GM12873 (cell line): ENCODE measurements around the gene PDZRN3.

Experiments used
- TF ChIP-seq, protein P1 (sequence below): IDR thresholded peaks from 2 replicates; pipeline ENCODE4 v1.5.1; 2012; ENCODE audit warnings: low read depth, mild to moderate bottlenecking, moderate library complexity, low read length, control low read depth; ENCODE audit not compliant: insufficient read depth; ENCODE audit errors: missing control alignments

Gene PDZRN3

DNA sequence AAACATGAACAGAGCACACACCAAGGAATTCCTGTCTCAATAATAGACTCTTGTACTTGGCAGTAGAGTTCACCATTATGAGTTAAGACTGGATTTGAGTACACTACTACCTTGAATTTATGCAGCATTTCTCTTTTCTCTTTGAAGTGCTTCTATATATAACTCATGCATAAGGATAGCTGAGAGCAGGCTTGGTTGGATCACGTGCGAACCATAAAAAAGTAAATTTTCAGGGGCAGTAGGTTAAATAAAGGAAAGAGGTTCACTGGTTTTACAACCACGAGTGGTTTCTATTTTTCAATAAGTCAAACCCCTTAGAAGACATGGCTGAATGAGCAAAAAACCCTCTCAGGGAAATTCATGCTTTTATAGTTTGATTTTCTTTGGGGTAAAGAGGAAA lies 28.6 kb upstream of the PDZRN3 start:
- TF ChIP-seq, protein P1, sequence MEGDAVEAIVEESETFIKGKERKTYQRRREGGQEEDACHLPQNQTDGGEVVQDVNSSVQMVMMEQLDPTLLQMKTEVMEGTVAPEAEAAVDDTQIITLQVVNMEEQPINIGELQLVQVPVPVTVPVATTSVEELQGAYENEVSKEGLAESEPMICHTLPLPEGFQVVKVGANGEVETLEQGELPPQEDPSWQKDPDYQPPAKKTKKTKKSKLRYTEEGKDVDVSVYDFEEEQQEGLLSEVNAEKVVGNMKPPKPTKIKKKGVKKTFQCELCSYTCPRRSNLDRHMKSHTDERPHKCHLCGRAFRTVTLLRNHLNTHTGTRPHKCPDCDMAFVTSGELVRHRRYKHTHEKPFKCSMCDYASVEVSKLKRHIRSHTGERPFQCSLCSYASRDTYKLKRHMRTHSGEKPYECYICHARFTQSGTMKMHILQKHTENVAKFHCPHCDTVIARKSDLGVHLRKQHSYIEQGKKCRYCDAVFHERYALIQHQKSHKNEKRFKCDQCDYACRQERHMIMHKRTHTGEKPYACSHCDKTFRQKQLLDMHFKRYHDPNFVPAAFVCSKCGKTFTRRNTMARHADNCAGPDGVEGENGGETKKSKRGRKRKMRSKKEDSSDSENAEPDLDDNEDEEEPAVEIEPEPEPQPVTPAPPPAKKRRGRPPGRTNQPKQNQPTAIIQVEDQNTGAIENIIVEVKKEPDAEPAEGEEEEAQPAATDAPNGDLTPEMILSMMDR: no peak

DNA sequence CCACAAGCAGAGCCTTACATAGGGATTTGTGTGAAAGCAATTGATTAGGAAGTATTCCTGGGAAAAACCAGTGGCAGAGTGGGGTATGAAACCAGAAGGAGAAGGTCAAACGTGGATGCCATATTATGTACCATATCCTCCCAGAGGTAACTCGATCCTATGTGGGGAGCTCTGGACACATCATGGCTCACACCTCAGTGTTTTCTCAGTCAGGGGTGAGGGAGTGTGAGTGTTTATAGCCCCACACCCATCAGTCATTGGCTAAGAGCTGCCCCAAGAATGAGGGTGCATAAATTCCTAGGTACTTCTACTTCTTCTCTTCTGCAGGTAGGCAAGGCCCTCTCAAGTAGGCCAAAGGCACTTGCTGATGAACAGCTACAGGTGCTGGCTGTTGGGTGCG lies 28.2 kb upstream of the PDZRN3 start:
- TF ChIP-seq, protein P1: no peak

DNA sequence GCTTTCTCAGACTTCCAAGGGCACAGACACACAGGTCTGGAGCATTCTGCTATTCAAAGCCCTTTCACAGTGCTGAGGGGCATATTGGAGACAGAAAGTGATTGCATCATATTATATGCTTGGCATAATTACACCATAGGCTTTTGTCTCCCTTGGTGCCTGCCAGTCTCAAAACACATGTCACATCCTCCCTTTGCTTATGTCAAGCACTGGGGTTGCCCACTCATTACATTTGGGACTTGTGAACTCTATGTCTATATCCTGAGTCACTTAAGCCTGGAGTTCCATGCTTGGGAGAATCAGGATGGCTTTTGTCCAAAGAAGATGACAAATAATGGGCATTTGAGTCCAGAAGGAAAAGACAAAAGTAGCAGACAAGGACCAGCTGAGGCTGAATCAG lies 12.3 kb upstream of the PDZRN3 start:
- TF ChIP-seq, protein P1: no peak

DNA sequence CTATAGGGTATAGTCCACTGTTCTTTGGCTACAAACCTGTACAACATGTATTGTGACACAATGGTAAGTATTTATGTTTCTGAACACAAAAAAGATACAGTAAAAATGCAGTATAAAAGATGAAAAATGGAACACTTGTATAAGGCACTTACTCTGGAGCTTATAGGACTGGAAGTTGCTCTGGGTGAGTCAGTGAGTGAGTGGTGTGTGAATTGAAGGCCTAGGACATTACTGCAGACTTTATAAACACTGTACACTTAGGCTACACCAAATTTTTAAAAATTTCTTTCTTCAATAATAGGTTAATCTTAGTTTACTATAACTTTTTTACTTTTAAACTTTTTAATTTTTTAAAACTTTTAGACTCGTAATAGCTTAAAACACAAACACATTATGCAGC lies 10.5 kb upstream of the PDZRN3 start:
- TF ChIP-seq, protein P1: no peak

DNA sequence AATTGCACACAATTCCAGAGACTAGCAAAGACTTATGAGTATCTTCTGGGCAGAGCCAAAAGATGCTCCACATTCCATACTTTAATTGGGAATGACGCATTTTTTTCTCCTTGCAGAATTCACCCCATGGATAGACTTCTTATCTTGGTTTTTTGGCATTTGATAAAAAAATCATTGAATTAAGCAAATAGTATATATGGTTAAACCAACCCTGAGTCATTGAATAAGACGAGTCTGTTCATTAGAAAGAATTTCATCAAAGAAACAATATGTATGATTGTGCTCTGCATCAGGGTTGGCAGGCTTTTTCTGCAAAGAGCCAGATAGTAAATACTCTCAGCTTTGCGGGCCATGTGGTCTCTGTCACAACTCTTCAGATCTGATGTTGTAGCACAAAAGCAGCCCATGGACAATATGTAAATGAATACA lies 9.2 kb upstream of the PDZRN3 start:
- TF ChIP-seq, protein P1: no peak

DNA sequence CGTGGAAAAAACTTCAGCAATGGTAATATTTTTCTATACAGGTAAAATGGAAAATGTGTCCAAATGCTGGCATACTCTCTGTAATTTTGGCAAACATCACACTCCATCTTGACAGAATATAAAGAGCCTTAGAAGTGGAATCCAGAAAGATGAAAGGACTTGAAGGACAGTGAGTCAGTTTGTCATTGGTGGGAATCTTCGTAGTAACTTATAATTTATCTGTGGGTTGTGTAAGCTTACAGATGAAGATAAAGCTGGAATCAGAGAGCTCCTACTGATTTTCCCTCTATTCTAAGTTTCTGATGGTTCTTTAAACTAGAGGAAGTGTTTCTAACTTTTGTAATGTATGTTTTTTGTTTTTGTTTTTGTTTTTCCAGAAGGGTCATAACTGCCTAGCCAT lies 8.7 kb upstream of the PDZRN3 start:
- TF ChIP-seq, protein P1: no peak

DNA sequence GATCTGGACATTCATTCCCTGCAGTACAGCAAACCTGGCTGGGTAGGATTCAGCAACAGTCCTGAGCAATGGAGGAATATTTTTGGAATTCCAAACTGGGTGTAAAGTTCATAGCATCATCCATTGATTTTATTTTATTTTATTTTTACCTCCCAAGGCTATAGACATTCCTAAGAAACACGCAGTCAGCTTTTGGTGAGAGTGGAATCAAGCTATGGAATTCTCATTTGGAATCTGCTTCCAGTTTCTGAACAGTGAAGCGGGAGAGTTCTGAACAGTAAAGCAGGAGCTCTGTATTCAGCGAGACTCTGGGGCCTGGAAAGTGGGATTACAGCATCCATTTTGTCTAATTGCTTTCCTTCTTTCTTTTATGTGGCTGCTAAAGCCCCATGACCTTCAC lies 1.4 kb upstream of the PDZRN3 start:
- TF ChIP-seq, protein P1: no peak
